Measurements from ENCODE around the gene SLC12A7.
"Not testable (repeated sequence)": the region's sequence is repeated elsewhere in the genome, so short reads cannot be mapped to it uniquely, and the experiment has no call there.

Gene SLC12A7

DNA sequence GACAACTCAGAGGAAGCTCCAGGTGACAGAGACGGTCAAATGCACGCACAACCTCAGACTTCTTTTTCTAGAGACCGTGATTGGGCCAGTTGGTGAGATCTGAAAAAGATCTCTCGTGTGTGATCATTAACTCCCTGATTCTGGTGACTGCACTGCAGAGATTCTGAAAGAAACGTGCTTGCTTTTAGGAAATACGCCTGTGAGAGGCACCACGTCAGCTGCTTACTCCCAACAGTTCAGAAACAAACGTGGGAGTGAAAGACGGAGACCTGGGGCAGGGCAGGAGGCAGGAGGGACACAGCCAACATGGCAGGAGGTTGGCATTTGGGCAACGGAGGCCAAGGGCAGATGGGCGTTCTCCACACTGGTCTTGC is 15.9 kb downstream of the SLC12A7 start:
- no peak for DNase-seq (ENCODE audit: low read depth)

DNA sequence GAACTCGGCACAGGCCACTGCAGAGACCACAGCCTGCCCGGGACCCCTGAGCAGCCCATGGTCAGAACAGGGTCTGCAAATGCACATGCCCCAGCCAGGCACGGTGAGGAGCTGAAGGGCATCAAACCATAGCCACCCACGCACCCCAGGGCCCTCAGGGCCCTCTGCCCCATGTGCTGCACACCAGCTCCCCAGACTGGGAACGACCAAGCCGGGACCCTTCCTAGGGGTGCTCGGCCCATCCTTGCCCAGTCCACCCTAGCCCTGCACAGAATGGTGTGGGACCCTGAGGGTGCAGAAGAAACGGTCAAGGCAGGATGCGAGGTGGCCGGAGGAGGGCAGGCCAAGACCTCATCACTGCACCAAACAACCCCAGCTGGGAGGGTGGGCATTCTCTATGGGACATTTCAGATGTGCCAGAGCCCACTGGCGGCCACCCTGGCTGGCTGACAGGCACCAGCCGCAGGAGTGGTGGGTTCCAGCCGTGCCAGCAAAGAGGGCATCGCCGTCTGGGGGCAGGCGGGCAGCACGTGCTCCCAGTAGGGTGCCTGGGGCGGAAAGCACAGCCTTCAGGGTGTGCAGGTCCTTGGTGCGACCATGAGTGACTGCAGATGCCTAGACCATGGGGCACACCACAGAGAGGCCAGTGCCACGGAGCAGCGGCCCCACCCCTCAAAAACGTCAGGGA is 16.4 kb downstream of the SLC12A7 start:
- no peak for DNase-seq (ENCODE audit: low read depth)

DNA sequence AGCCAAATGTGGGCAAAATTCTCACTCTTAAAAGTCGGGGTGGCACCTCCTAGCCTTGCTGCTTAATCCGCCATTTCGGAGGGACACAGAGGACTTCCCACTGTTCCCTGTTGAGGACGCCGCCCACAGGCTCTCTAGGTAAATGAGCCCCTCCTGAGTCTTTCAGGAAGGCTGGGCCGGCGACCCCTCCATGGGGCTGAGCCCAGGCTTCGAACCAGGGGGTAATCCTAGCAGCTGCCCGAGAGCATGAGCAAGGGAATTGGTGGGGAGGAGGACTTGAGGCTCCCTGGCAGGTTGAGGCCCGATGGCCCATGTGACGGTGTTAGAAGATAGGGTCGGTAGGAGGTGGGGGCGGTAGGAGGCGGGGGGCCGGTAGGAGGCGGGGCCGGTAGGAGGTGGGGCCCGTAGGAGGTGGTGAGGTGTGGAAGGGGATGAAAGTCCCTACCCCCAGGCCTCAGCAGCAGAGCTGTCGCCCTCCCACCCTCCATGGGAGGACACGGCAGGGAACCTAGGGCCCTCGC is 17.1 kb downstream of the SLC12A7 start:
- DNase-seq (ENCODE audit: low read depth) = no peak

DNA sequence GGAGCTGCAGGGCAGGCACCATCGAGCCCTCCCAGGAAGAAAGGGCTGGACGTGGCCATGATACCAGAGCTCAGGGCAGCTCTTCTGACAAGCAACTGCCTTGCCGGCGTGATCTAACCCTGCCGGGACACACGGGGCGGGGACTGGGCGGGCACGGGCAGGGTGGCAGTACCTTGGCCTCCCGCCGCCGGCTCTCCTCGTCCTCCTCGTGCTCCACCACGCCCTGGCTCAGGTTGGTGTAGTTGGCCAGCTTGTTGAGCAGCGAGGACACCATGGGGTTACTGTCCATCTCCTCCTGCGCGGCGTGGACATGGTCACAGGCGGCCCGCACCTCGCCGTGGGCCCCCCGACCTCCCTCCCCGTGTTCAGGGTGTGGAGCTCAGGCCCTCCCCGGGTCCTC is 18.5 kb downstream of the SLC12A7 start:
- DNase-seq (ENCODE audit: low read depth) = no peak

DNA sequence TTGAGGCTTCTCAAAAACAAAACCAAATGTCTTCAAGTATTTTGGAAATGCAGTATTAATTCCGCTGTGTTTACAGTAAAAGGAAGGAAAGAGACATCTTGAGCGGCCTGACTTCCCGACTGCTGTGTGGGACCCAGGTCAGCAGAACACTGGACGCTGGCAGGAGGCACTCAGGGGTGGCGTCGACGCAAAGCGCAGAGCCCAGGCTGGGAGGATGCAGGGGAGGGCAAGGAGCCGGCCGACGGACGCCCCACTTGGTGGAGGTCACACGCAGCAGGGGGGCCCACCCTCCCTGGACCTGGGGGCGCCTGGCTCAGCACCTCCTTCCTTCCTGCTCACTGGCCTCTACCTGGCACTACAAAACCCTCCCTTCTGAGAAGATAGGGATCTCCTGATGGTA is 19.7 kb downstream of the SLC12A7 start:
- no peak for DNase-seq (ENCODE audit: low read depth)

DNA sequence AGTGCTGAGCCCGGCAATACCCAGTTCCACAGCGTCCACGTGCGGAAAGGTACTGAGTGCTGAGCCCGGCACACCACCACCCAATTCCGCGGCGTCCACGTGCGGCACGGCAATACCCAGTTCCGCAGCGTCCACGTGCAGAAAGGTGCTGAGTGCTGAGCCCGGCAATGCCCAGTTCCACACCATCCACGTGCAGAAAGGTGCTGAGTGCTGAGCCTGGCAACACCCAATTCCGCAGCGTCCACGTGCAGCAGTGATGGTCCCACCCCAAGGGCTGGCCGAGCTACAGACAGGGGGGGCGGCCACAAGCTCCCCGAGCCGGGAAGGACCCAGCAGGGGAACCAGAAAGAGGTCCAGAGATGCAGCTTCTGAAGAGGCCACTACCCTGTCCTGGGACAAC is 20.2 kb downstream of the SLC12A7 start:
- DNase-seq (ENCODE audit: low read depth) = no peak

DNA sequence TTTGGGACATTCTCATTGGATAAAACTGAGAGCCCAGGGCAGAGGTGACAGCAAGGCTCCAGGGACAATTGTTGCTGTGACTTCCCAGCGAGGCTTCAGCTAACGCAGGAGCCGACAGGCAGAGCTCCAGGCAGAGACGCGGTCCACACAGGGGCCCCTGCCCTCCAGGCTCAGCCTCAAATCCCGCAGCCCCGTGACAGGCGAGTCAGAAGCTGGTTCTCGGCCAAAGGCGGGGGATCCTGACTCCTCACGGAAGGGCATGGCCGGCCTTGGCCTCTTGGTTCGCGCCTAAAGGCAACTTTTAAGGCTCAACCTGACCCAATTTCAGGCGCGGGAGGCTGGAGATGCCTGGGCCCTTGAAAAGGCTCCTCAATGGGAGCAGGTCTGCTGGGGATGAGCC is 21.3 kb downstream of the SLC12A7 start:
- no peak for DNase-seq (ENCODE audit: low read depth)

DNA sequence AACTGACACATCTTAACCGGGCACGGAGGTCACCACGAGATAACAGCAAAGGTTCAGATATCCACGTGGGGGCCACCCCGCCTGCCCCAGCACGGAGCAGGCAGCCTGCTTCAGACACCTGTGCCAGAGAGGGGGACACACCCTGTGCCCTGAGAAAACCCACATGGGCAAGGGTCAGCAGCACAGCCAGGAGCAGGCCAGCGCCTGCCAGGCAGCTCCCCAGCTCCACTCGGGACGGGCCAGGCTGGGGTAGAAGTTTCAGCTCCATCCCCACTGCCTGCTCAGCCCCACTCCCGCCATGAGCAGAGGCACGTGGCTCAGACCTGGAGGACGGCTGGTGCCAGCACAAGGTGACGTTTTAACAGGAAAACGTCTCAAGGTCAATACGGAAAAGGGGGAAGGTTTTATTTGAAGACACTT is 22.2 kb downstream of the SLC12A7 start:
- DNase-seq (ENCODE audit: low read depth) = no peak

DNA sequence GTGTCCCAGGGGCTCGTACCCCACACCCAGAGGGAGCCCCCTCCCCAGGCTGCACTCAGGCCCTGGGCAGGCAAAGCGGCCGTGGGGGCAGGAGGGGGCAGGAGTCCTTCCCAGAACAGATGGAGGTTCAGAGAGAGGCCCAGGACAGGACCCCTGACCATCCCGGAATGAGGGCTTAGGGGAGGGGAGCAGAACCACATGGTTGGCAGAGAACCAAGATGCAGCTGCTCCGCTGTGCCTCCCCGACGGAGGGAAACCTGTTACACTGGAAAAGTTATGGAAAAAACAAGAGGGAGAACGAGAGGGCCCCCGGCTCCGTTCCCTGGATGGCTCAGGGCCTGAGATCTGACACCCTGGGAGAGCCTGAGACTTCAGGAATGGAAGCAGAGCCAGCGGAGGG is 22.7 kb downstream of the SLC12A7 start:
- no peak for DNase-seq (ENCODE audit: low read depth)

DNA sequence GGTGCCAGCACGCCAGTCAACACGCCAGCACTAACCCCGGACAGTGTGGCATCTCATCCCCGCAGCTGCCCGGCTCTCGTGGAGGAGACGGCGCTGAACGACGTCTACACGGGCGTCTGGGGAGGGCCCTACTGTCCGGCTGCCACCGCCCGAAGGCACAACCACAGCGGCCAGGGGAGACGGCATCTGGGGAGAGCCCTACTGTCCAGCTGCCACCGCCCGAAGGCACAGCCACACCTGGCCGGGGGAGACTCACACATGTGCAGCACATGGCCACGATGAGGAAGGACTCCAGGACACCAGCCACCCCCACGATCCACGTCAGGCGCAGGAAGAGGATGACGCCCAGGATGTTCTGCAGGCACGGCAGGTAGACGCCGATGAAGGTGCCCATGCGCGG is 23.1 kb downstream of the SLC12A7 start:
- no peak for DNase-seq (ENCODE audit: low read depth)

DNA sequence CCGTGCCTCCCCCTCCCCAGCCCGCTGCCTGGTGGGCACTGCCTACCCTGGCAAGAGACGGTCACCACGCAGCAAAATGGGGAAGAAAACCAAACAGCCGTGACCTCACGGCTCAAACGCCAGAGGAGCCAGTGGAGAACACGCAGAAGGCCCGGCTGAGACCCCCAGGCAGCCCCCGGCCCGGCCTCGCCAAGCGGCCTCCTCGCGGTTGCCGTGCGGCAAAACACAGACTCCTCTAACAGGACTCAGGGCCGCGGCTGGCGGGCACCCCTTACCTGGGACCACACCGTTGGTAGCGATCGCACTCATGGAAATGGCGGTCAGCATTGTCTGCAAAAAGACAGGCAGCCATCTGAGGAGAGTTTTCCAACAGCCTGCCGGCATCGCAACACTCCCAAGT is 23.8 kb downstream of the SLC12A7 start:
- no peak for DNase-seq (ENCODE audit: low read depth)

DNA sequence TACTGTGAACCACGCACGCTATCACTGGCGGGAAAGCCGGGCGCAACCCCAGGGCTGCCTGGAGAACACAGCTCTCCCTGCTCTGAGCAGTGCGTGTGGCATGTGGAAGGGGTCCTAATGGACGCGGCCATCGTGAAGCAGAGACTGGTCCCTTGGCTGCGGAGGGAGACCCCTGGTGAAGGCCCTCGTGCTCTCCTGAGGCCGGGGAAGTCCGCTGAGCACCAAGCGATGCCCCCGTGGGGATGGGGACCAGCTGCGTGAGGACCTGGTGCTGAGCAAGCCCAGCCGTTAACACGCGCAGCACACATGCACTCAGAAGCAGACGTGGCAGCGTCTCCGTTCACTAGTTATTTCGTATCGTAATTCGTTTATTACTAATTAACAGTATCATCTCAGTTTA is 24.4 kb downstream of the SLC12A7 start:
- DNase-seq (ENCODE audit: low read depth) = no peak

DNA sequence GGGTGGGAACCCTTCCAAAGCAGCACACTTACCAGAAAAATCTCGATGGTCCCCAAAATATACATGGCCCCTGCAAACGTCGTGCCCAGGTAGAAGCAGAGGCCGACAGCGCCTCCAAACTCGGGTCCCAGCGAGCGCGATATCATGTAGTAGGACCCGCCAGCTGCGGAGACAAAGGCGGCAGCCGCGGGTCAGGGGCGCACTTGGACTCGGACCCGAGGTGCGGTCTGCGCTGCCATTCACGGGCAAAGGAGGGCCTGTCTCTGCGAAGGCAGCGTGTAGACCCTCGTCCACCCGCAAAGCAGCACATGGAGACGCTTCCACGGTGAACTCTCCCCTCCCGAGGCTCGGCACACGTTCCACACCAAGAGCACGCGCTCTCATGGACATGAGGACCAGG is 25.0 kb downstream of the SLC12A7 start:
- DNase-seq (ENCODE audit: low read depth) = no peak

DNA sequence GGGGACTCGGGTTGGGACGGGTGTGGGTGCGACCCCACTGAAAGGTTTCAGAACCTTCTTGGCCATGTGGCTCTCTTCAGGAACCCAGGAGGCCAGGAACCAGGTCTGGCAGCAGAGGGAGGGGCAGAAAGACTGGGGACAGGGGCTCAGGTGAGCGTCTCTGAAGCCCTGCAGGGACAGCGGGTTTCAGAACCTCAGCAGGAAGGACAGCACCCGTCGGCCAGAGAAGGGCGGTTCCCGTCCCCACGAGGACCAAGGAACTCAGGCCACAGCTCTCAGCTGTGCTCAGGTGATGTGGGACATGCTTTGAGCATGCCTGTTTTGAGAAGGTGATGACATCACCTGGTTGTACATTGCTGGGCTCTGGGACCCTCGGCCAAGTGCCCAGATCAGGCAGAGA is 25.7 kb downstream of the SLC12A7 start:
- no peak for DNase-seq (ENCODE audit: low read depth)

DNA sequence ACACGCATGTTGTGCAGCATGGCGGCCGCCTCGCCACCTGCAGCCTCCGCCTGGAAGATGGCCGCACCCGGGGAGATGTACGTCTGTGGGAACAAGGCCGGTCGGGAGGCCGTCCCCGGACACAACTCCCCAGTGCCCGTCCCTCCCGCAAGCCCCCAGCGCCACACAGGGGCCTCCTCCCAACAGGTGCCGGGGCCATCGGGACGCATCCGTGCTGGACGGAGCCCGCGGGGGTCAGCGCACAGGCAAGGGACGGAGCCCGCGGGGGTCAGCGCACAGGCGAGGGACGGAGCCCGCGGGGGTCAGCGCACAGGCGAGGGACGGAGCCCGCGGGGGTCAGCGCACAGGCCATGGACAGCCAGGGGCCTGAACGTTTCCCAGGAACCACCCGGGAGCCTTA is 26.5 kb downstream of the SLC12A7 start:
- no peak for DNase-seq (ENCODE audit: low read depth)

DNA sequence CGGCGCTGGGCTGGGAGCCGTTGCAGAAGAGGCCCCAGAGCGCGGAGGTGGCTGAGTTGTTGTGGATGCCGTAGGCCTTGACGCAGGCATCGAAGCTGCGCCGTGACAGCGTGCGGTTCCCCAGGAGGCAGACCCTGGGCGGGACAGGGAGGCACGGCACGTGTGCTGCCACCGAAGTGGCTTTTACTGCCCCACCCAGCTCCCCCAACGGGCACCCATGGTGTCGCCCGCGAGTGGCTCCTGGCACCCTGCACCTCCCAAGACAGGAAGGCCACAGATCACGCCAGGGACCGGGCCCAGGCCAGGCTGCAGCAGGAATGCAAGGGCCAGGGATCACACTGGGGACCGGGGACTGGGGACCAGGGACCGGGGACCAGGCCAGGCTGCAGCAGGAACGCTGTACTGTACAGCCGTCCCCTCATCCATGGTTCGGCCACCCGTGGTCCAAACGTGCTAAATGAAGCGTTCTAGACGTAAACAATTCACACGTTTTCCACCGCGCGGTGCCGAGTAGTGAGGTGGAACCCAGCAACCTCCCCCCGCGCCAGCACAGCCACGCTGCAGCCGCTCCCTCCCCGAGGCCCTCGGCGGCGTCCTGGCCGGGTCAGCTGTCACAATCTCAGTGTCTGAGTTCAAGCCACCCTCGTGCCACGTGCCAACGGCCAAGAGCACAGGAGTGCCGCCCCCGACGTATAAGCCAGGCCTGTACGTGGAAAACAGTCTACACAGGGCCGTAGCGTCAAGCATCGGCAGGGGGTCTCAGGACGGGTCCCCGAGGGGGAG is 27.8 kb downstream of the SLC12A7 start:
- no peak for DNase-seq (ENCODE audit: low read depth)

DNA sequence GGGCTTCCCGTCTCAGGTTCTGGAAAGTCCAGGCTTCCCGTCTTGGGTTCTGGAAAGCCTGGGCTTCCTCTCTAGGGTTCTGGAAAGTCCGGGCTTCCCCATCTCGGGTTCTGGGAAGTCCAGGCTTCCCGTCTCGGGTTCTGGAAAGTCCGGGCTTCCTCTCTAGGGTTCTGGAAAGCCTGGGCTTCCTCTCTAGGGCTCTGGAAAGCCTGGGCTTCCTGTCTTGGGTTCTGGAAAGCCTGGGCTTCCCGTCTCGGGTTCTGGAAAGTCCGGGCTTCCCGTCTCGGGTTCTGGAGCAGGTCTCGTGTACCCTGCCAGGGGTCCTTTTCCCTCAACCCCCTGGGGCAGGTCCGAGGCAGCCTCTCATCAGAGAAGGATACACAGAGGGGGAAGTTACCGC is 28.8 kb downstream of the SLC12A7 start:
- DNase-seq (ENCODE audit: low read depth) = not testable (repeated sequence)

DNA sequence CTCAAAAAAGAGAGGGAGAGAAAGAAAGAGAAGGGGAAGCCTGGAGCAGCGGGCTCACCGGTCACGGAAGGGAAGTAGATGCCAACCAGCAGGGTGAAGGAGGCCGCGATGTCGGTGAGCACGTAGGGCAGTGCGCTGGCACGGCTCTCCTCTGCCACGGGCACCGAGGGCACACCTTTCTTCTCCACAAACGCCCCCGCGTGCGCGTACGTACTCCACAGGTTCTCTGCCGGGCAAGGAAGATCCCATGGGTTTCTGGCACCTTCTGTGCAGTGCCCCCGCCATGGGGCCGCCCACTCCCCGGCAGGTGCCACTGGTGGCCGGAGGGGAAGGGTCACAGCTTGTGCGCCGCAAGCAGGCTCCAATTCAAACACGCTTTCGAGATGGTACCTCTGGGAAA is 30.3 kb downstream of the SLC12A7 start:
- no peak for DNase-seq (ENCODE audit: low read depth)

DNA sequence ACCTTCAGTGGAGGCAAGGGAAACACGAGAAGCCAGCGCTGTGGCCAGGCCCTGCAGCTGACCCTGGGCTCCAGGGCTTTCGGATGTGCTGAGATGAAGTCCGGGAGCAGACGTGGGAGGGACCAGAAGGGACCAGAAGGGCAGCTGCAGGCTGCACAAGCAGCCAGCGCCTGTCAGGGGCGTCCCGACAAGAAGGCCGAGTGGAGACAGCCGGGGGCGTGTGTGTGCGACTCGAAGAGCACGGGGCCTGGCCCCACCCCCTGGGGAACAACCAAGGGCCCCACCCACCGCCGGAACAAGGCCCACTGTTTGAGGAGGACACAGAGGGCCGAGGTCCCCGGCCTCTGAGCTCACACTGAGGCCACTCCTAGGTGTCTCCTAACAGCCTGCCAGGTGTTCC is 31.4 kb downstream of the SLC12A7 start:
- no peak for DNase-seq (ENCODE audit: low read depth)

DNA sequence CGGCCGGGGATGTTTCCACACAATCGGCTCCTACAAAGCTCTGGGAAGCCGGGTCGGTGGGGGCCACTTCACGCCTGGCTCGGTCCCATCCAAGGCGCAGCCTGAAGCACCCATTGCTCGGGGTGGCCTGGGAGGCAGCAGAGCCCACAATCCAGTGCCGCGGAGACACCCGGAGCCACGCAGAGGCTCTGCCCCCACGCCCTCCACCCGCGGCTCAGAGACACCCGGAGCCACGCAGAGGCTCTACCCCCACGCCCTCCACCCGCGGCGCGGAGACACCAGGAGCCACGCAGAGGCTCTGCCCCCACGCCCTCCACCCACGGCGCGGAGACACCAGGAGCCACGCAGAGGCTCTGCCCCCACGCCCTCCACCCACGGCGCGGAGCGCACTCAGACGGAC is 31.9 kb downstream of the SLC12A7 start:
- DNase-seq (ENCODE audit: low read depth) = no peak

DNA sequence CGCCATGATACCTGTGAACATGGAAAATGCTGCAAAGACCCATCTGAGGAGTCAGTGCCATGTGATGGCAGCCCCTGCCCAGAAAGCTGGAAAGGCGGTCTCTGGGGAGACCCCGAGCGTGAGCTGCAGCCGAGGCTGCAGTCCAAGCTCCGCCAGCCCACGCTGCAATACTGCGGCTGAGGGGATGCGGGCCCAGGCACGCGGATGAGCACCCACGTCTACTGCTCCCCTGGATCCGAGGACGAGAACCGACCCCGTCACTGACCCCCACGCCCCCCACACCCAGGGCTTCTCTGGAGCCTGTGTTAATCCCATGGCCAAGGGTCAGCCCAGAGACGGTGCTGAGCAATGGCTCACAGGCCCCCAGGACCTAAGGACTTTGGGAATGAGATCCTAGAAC is 32.4 kb downstream of the SLC12A7 start:
- DNase-seq (ENCODE audit: low read depth) = no peak

DNA sequence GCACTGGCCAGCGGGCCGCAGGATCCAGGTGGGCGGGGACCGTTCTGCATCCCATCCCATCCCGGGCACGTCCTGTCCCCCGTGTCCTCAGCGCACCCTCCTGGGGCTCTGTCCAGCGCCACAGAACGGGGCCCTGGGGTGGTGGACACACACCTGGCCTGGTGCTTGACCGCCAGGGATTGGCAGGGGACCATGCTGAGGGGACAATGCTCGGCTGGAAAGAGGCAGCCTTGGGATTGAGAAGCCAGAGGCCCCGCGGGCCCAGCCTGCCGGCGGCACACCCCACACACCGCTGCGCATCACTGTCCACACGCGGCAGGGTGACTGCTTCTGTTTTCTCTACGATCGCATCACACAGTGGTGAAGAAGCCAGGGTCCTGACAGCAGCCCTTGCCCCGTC is 33.0 kb downstream of the SLC12A7 start:
- no peak for DNase-seq (ENCODE audit: low read depth)

DNA sequence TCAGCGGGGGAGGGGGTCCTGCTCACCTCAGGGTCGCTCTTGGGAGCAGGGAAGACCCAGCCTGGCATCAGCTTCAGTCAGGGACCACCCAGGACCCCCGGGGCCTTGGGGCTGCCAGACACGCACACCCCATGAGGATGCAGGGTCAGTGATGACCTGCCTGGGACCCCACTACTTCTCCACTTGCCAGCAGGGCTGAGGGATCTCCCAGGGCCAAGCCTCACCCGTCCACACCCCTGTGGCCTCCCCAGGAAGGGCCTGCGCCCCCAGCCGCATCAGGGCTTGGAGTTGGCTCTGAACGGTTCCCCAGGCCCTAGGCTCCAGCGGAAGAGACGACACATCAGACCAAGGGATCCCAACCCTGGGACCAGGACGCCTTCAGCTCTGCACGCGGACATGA is 33.7 kb downstream of the SLC12A7 start:
- no peak for DNase-seq (ENCODE audit: low read depth)

Measured in CMK (cell line).